OCI-LY3 (cell line): Measurements from ENCODE around the gene EHD1.

ENCODE experiments used
- H2AFZ ChIP-seq: fragments of 200-600, 300-600 bp; shearing (Covaris generic); 2 replicates; pipeline ENCODE4 v1.6.0; 2014; ENCODE audit warnings: antibody characterized with exemption, low read depth, low read length
- H3K27ac ChIP-seq: fragments of 200-600, 300-600 bp; sonication (generic); 2 replicates; pipeline ENCODE4 v1.5.1; 2014; ENCODE audit warnings: mild to moderate bottlenecking, low read length, moderate library complexity, mixed read lengths
- H3K27me3 ChIP-seq: fragments of 200-600, 300-600 bp; sonication (generic); 2 replicates; pipeline ENCODE4 v1.6.1; 2014; ENCODE audit warnings: low read depth, low read length, mixed read lengths
- H3K36me3 ChIP-seq: fragments of 200-600, 300-600 bp; sonication (generic); replicated peaks from 2 replicates; pipeline ENCODE3; 2014; ENCODE audit warnings: low read depth, low read length, mixed read lengths
- H3K4me1 ChIP-seq: fragments of 300-600, 200-600 bp; sonication (generic); 2 replicates; pipeline ENCODE4 v1.6.1; 2014; ENCODE audit warnings: low read length, mixed read lengths
- H3K4me2 ChIP-seq: fragments of 200-600, 300-600 bp; sonication (generic); 2 replicates; pipeline ENCODE4 v1.6.1; 2014; ENCODE audit warnings: low read length, mixed read lengths
- H3K4me3 ChIP-seq: fragments of 300-600, 200-600 bp; sonication (generic); 2 replicates; pipeline ENCODE4 v1.5.1; 2014; ENCODE audit warnings: antibody characterized with exemption, mild to moderate bottlenecking, low read length, moderate library complexity
- H3K79me2 ChIP-seq: fragments of 300-600, 200-600 bp; shearing (Covaris generic); 2 replicates; pipeline ENCODE4 v1.6.1; 2014; ENCODE audit warnings: mild to moderate bottlenecking, low read length, mixed read lengths
- H3K9ac ChIP-seq: fragments of 300-600, 200-600 bp; shearing (Covaris generic); 2 replicates; pipeline ENCODE4 v1.6.0; 2014; ENCODE audit warnings: mild to moderate bottlenecking, low read length, moderate library complexity
- H3K9me3 ChIP-seq: fragments of 200-600, 300-600 bp; shearing (Covaris generic); 2 replicates; pipeline ENCODE4 v1.6.1; 2014; ENCODE audit warnings: low read length, mixed read lengths; ENCODE audit not compliant: insufficient read depth
- H4K20me1 ChIP-seq: fragments of 200-600, 300-600 bp; sonication (generic); 2 replicates; pipeline ENCODE4 v1.6.1; 2016; ENCODE audit warnings: low read length, mixed read lengths; ENCODE audit not compliant: insufficient read depth
- EZH2phosphoT487 ChIP-seq: fragments of 200-600 bp; shearing (Covaris generic); IDR thresholded peaks from 2 replicates; pipeline ENCODE4 v1.6.1; 2018; ENCODE audit warnings: antibody characterized with exemption, mixed run types, low read depth
- TF ChIP-seq, protein P1 (sequence below): fragments of 200-600, 300-600 bp; sonication (generic); IDR thresholded peaks from 2 replicates; pipeline ENCODE4 v1.5.1; 2014; ENCODE audit warnings: antibody characterized with exemption, low read length, low read depth

Gene EHD1

DNA sequence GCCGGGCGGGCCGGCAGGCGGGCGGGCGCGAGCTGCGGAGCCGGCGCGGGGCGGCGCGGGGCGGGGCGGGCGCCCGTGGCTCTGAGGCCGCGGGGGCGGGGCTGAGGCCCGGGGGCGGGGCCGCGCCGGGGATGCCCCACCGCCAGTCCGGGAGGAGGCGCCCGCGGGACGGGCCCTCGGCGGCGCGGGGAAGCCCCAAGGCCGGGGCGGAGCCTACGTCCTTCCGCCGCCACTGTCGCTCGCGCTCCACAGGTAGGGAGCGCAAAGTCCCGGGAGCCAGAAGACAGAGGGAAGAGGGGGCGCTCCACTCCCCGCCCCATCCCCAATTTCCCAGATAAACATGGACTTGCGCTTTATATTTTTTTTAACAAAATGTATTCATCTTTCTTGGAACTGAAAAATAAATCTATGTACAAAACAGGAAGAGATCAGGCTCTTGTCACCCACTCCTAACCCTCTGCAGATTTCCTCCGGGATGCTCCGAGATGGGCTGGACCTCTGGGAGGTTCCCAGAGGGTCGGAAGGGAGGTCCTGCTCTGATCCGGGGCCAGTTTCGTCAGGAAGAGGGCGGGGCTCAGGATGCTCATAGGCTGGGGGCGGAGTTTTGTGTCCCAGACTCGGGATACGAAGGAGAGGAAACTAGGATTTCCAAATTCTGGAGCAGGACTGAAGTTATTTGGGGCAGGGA is 75.1 kb downstream of the EHD1 start, which contains the start of gene MAP4K2:
TSS of gene MAP4K2 (minus strand) at position 57 of the 688 bp plus-strand sequence. CDS start 65 bp downstream, outside the sequence.
- TF ChIP-seq EZH2phosphoT487, result no peak
- TF ChIP-seq, protein P1, sequence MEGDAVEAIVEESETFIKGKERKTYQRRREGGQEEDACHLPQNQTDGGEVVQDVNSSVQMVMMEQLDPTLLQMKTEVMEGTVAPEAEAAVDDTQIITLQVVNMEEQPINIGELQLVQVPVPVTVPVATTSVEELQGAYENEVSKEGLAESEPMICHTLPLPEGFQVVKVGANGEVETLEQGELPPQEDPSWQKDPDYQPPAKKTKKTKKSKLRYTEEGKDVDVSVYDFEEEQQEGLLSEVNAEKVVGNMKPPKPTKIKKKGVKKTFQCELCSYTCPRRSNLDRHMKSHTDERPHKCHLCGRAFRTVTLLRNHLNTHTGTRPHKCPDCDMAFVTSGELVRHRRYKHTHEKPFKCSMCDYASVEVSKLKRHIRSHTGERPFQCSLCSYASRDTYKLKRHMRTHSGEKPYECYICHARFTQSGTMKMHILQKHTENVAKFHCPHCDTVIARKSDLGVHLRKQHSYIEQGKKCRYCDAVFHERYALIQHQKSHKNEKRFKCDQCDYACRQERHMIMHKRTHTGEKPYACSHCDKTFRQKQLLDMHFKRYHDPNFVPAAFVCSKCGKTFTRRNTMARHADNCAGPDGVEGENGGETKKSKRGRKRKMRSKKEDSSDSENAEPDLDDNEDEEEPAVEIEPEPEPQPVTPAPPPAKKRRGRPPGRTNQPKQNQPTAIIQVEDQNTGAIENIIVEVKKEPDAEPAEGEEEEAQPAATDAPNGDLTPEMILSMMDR, result peak; percentile 14; the same call in 1 of the 2 replicates
- peak within 1 kb of the TSS; percentile 65 for H3K27ac ChIP-seq
- peaks cover 32% of the 10 kb centered on the region for H3K36me3 ChIP-seq
- H3K4me1 ChIP-seq, result peaks cover 19% of the 10 kb centered on the region
- peak within 1 kb of the TSS; percentile 95 for H3K4me3 ChIP-seq
- peak within 1 kb of the TSS; percentile 55; the same call in 1 of the 2 replicates for H2AFZ ChIP-seq
- H3K9me3 ChIP-seq, result no peaks in the 10 kb centered on the region
- no peaks in the 10 kb centered on the region for H4K20me1 ChIP-seq
- peak within 1 kb of the TSS; percentile 99 for H3K4me2 ChIP-seq
- H3K9ac ChIP-seq, result peak within 1 kb of the TSS; percentile 77
- H3K79me2 ChIP-seq, result peaks cover 16% of the 10 kb centered on the region
- no peaks in the 10 kb centered on the region for H3K27me3 ChIP-seq

DNA sequence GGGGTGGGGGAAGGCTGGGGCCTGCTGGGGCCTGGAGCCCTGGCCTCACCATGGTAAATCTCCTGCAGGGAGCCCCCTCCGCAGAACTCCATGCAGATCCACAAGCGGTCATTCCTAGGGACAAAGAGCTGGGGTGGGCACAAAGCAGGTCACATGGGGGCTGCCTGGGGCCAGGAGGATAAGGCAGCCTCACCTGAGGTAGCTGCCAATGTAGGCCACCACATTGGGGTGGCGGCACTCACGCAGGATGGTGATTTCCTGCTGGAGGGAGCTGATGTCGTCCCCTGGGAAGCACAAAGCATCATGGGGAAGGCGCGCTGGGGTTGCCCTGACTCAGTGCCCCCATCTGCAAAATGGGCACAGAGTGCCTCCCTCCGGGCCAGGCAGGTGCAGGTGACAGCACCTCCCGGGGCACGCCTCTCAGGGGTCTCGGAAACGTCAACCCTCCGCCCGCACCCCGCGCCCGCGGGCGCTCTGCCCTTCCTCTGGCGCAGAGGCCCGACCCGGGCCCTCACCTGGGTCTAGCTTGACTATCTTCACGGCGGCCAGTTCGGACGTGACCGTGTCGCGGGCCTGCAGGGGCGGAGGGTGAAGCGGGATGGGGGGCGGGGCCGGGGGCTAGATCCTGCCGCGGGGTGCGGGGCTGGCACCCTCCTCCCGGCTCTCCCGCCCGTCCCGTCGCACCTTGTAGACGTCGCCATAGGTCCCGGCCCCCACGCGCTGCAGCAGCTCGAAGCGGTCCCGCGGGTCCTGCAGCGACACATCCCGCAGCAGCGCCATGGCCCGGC is 75.9 kb downstream of the EHD1 start:
- Histone ChIP-seq H2AFZ (peak overlapping the region; percentile 47; the same call in 1 of the 2 replicates), H3K36me3 (peaks cover 30% of the 10 kb centered on the region), H3K4me3 (peak overlapping the region; percentile 95), H3K4me1 (peaks cover 19% of the 10 kb centered on the region), H3K4me2 (peak overlapping the region; percentile 99), H3K9me3 (no peaks in the 10 kb centered on the region), H4K20me1 (no peaks in the 10 kb centered on the region), H3K27me3 (no peaks in the 10 kb centered on the region), H3K27ac (peak overlapping the region; percentile 45), H3K79me2 (peaks cover 16% of the 10 kb centered on the region), H3K9ac (peak overlapping the region; percentile 77)
- TF ChIP-seq, protein P1, result no peak
- TF ChIP-seq EZH2phosphoT487, result no peak
